Stimulated activated CD4-positive, alpha-beta T cell treated with anti-CD3 and anti-CD28 coated beads, Interleukin-12 subunit alpha, Interleukin-12 subunit beta, amount 100 ng/mL, for 48 hours (primary cell): ENCODE results near the gene PGRMC2.
"Not testable (repeated sequence)": the region's sequence is repeated elsewhere in the genome, so short reads cannot be mapped to it uniquely, and the experiment has no call there.

Experiments used
- DNase-seq, 3 donors: peaks; one replicate each; pipeline ENCODE4 v3.0.0-alpha.2; 2020; ENCODE audit warnings: low read depth in 2 of 3, low spot score in 1 of 3

Gene PGRMC2

DNA sequence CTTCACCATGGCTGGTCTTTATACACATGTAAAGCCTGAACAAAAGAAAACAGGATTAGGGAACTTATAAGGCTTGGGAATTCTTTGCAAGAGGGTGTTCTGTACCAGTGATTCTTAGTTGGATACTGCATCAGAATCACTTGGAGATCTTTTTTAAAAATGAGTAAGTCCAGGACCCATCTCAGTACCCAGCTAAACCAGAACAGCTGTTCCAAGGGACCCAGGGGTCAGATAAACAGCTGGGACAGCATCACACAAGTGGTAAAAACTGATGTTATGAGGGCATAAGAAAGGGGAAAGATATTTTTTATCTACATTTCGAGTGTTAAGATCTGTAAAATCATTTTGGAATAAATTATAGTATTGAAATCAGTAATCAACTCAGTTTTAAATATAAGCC lies 16.1 kb downstream of the PGRMC2 start:
- DNase-seq = no peak

GRCh38 chr4:128268970-128269369 lies 18.6 kb downstream of the PGRMC2 start:
- DNase-seq = no peak

GRCh38 chr4:128267745-128268144 lies 19.9 kb downstream of the PGRMC2 start:
- DNase-seq = no peak

GRCh38 chr4:128267171-128267570 lies 20.4 kb downstream of the PGRMC2 start:
- DNase-seq = not testable (repeated sequence)

GRCh38 chr4:128265550-128265949 lies 22.1 kb downstream of the PGRMC2 start:
- DNase-seq = not testable (repeated sequence)

DNA sequence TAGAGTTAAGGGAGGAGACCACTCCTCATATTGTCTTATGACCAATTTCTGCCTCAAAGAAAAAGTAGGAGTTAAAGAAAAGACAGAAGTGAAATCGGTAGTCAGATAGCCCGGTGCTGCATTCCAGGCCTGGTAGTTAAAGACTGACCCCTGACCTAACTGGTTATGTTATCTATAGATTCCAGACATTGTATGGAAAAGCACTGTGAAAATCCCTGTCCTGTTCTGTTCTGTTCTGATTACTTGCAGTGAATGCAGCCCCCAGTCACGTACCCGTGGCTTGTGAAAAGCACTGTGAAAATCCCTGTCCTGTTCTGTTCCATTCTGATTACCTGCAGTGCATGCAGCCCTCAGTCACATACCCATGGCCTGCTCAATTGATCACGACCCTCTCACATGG lies 27.7 kb downstream of the PGRMC2 start:
- DNase-seq = not testable (repeated sequence)

DNA sequence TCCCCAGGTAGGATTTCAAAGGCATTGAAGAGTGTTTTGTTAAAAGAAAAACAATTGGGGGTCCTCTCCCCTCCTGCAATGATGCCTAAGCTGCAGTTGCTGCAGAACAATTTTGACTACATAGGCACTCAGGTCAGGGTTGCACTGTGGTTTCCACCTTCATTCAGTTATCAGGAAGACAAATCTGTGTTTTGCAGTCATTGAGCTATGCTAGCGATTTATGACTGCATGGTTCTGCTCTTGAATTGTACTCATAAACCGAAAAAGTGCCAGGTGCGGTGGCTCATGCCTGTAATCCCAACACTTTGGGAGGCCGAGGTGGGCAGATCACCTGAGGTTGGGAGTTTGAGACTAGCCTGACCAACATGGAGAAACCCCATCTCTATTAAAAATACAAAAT lies 29.4 kb downstream of the PGRMC2 start:
- DNase-seq = not testable (repeated sequence)

- DNase-seq = no peak
These were observed 31.1 kb downstream of the PGRMC2 start for GRCh38 chr4:128256539-128256938.

DNA sequence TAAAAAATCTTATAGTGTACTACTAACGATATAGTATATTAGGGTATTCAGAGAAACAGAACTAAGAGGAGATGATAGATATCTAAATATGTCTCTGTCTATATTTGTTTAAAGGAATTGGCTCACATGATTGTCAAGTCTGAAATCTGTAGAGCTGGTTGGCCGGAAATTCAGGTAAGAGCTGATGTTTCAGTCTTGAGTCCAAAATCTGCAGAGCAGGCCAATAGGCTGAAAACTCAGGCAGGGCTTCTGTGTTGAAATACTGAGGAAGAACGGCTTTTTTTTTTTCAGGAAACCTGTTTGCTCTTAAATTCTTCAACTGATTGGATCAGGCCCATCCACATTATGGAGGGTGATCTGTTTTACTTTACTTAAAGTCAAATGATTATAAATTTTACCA lies 31.7 kb downstream of the PGRMC2 start:
- no peak for DNase-seq

- DNase-seq = no peak
These were observed 37.6 kb downstream of the PGRMC2 start for GRCh38 chr4:128249787-128250668.

GRCh38 chr4:128247906-128248305 lies 39.7 kb downstream of the PGRMC2 start:
- DNase-seq = no peak

DNA sequence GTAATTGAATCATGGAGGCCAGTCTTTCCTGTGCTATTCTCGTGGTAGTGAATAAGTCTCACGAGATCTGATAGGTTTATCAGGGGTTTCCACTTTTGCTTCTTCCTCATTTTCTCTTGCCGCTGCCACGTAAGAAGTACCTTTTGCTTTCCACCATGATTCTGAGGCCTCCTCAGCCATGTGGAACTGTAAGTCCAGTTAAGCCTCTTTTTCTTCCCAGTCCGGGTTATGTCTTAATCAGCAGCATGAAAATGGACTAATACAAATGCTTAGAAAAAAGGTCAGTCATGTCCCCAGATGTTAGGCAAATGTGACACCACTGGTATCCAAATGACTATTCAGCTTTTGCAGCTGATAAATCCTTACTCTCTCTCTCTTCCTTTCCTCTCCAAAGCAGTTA lies 42.2 kb downstream of the PGRMC2 start:
- DNase-seq = not testable (repeated sequence)

GRCh38 chr4:128244379-128244778 lies 43.2 kb downstream of the PGRMC2 start:
- no peak for DNase-seq

DNA sequence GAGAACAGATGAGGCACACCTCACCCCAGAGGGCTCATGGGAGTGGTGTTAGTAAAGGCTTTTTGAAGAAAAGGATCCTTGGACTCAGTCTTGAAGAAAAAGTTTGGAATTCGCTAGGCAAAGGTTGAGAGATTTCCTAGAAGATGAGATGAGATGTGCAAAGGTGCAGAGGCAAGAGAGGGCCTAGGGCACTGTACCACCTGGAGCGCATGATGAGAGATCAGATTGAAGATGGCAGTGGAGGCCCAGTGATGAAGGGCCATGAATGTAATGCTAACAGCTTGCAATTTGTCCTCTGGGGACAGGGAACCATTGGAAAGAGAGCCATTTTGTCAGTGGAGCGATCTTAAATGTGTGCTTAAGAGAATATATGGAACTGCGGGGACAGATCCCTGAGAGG lies 45.0 kb downstream of the PGRMC2 start:
- no peak for DNase-seq

GRCh38 chr4:128241981-128242380 lies 45.6 kb downstream of the PGRMC2 start:
- no peak for DNase-seq

DNA sequence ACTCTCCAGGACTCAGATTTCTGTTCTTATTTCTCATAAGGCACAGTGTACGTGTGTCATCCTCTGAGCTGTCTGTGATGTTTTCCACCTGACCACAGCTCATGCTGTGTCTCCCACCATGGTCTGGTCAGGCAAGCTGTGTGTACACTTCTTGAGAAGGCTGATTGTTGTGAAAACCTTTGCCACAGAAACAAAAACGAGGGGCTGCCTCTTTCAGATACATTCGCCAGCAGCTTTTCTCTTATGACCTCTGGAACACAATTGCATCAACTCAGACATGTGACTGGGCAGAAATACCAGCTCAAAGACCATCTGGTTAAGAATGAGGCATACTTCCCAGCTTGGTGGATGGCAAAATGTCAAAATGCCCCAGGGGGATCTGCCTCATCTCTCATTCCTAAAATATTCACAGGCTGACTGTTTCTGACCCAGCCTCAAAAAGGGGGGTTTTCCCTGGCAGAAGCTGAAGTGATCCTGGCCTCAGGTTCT lies 46.1 kb downstream of the PGRMC2 start:
- DNase-seq = no peak

DNA sequence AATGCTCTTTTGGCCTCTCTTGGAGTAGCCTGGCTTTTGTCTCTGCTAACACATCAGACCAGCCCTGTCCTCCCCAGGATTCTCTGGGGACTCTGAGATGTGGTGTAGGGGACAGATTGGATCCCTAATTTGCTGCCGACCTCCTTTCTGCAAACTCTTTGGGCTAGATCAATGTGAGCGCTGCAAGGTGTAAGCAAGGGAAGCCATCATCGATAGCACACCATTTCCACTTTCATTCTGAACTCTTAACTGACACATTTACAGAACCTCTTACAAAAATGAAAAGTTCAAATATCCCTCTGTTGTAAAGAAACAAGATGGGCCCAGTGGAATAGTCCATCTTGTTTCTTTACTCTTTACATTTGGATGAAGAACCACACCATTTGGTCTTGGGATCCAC lies 46.6 kb downstream of the PGRMC2 start:
- no peak for DNase-seq

- no peak for DNase-seq
These were observed 52.8 kb downstream of the PGRMC2 start for GRCh38 chr4:128234836-128235235.

DNA sequence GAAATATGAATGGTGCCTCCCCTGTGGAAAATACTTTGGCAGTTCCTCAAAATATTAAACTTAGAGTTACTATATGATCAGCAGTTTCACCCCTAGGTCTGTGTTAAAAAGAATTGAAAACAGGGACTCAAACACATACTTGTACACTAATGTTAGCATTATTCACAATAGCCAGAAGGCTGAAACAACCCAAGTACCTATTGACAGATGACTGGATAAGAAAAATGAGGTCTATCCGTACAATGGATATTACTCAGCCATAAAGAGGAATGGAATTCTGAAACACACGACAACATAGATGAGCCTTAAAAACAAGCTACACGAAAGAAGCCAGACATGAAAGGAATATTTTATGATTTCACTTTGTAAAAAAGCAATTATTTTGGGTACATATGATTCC lies 54.9 kb downstream of the PGRMC2 start:
- no peak for DNase-seq

GRCh38 chr4:128228845-128229795 lies 58.5 kb downstream of the PGRMC2 start:
- no peak for DNase-seq

GRCh38 chr4:128227991-128228571 lies 59.5 kb downstream of the PGRMC2 start:
- DNase-seq = no peak
